IMR-90 (cell line): ENCODE measurements around the gene ISG20. TPM values are rescaled to one million over a fixed set of nuclear protein-coding genes. Genes with fewer than 3 reads are reported as not detected.

Source experiments
- ATAC-seq: fragments of 200-7000 bp; cut with Tn5 transposase; 2 replicates; pipeline ENCODE4 v1.9.1; 2020; ENCODE audit warnings: low read depth, mild to moderate bottlenecking, moderate library complexity
- BruUV-seq: library from RNA; stranded (reverse); fragments of 400-500 nt; replicated peaks from 2 replicates; lab custom pipeline; 2021; lab: Mats Ljungman, UMichigan
- CTCF ChIA-PET: fragments of 300-600 bp; formaldehyde crosslinking; extraction: SDS; loops from one replicate; lab custom pipeline; 2021; ENCODE audit warnings: antibody characterized with exemption; lab: Yijun Ruan, JAX
- POLR2A ChIA-PET: fragments of 300-600 bp; sonication (Branson Sonifier 250); formaldehyde crosslinking; loops from one replicate; lab custom pipeline; 2022; ENCODE audit warnings: antibody characterized with exemption; ENCODE audit not compliant: unreplicated experiment; lab: Charles Lee
- DNase-seq: peaks from one replicate; pipeline ENCODE4 v3.0.0; 2013
- H2AFZ ChIP-seq: replicated peaks from 2 replicates; pipeline ENCODE3; 2013; ENCODE audit warnings: low read length, mild to moderate bottlenecking; ENCODE audit not compliant: poor library complexity
- H2AK5ac ChIP-seq: 2 replicates; pipeline ENCODE4 v1.6.1; 2013; ENCODE audit warnings: low read depth, low read length, inconsistent platforms
- H2AK9ac ChIP-seq: replicated peaks from 2 replicates; pipeline ENCODE3; 2013; ENCODE audit warnings: mild to moderate bottlenecking, low read depth, low read length, moderate library complexity; ENCODE audit not compliant: poor library complexity
- H2BK120ac ChIP-seq: 2 replicates; pipeline ENCODE4 v1.6.1; 2013; ENCODE audit warnings: low read depth, low read length, inconsistent platforms
- H2BK15ac ChIP-seq: 3 replicates; pipeline ENCODE4 v1.6.1; 2013; ENCODE audit warnings: low read depth, low read length, inconsistent platforms
- H2BK20ac ChIP-seq: 2 replicates; pipeline ENCODE4 v1.6.1; 2013; ENCODE audit warnings: low read depth, mild to moderate bottlenecking, inconsistent platforms, low read length, moderate library complexity
- H2BK5ac ChIP-seq: 2 replicates; pipeline ENCODE4 v1.6.1; 2013; ENCODE audit warnings: mild to moderate bottlenecking, low read depth, low read length, inconsistent platforms; ENCODE audit not compliant: poor library complexity, severe bottlenecking
- H3K14ac ChIP-seq: replicated peaks from 2 replicates; pipeline ENCODE4 v1.6.1; 2013; ENCODE audit warnings: low read depth, low read length, inconsistent platforms
- H3K18ac ChIP-seq: 2 replicates; pipeline ENCODE4 v1.6.1; 2013; ENCODE audit warnings: low read depth, low read length, control low read depth
- H3K23ac ChIP-seq: 2 replicates; pipeline ENCODE4 v1.6.1; 2013; ENCODE audit warnings: low read depth, low read length, inconsistent platforms
- H3K27ac ChIP-seq: 2 replicates; pipeline ENCODE4 v1.5.1; 2013; ENCODE audit warnings: mild to moderate bottlenecking, control low read depth, low read length; ENCODE audit not compliant: insufficient read depth
- H3K27me3 ChIP-seq: 2 replicates; pipeline ENCODE4 v1.6.1; 2013; ENCODE audit warnings: low read length; ENCODE audit not compliant: control insufficient read depth, insufficient read depth
- H3K36me3 ChIP-seq: 2 replicates; pipeline ENCODE4 v1.6.1; 2013; ENCODE audit warnings: low read length, mixed read lengths; ENCODE audit not compliant: control insufficient read depth, insufficient read depth
- H3K4ac ChIP-seq: 2 replicates; pipeline ENCODE4 v1.6.1; 2013; ENCODE audit warnings: low read depth, low read length, inconsistent platforms
- H3K4me1 ChIP-seq: 2 replicates; pipeline ENCODE4 v1.6.1; 2013; ENCODE audit warnings: low read length, mixed read lengths; ENCODE audit not compliant: control insufficient read depth, insufficient read depth
- H3K4me2 ChIP-seq: 2 replicates; pipeline ENCODE4 v1.6.1; 2013; ENCODE audit warnings: low read depth, mild to moderate bottlenecking, control low read depth, low read length, moderate library complexity
- H3K4me3 ChIP-seq: 2 replicates; pipeline ENCODE4 v1.5.1; 2013; ENCODE audit warnings: low read depth, mild to moderate bottlenecking, control low read depth, low read length, moderate library complexity; ENCODE audit not compliant: insufficient read depth
- H3K56ac ChIP-seq: 2 replicates; pipeline ENCODE4 v1.6.1; 2013; ENCODE audit warnings: low read length, inconsistent platforms; ENCODE audit not compliant: insufficient read depth; ENCODE audit errors: extremely low read depth
- H3K79me1 ChIP-seq, 2 experiments: 2 replicates each; pipeline ENCODE4 v1.6.1; 2013; ENCODE audit warnings: low read length in 2 of 2, inconsistent platforms in 1 of 2, low read depth in 1 of 2
- H3K9ac ChIP-seq: 2 replicates; pipeline ENCODE4 v1.6.1; 2013; ENCODE audit warnings: low read depth, low read length, control low read depth
- H3K9me1 ChIP-seq: 2 replicates; pipeline ENCODE4 v1.6.1; 2013; ENCODE audit warnings: low read length, inconsistent platforms; ENCODE audit not compliant: insufficient read depth
- H3K9me3 ChIP-seq: 2 replicates; pipeline ENCODE4 v1.6.1; 2013; ENCODE audit warnings: low read length; ENCODE audit not compliant: control insufficient read depth, insufficient read depth
- H4K20me1 ChIP-seq: 2 replicates; pipeline ENCODE4 v1.6.1; 2013; ENCODE audit warnings: low read length, inconsistent platforms; ENCODE audit not compliant: insufficient read depth
- H4K5ac ChIP-seq: 2 replicates; pipeline ENCODE4 v1.6.1; 2013; ENCODE audit warnings: mild to moderate bottlenecking, low read depth, low read length, control low read depth
- H4K8ac ChIP-seq, 2 experiments: 2 replicates each; pipeline ENCODE4 v1.6.1; 2013; ENCODE audit warnings: low read depth in 2 of 2, low read length in 2 of 2, control low read depth in 1 of 2, inconsistent platforms in 1 of 2
- H4K91ac ChIP-seq: 2 replicates; pipeline ENCODE4 v1.6.1; 2013; ENCODE audit warnings: low read depth, low read length, inconsistent platforms; ENCODE audit not compliant: insufficient read depth
- CEBPB ChIP-seq: IDR thresholded peaks from 2 replicates; pipeline ENCODE4 v1.6.1; 2012; ENCODE audit warnings: low read depth, low read length, improper control_type of control experiment
- CHD1 ChIP-seq: IDR thresholded peaks from 2 replicates; pipeline ENCODE4 v1.6.1; 2012; ENCODE audit warnings: low read depth, low read length, improper control_type of control experiment
- CTCF ChIP-seq: conservative IDR thresholded peaks from 2 replicates; pipeline ENCODE4 v1.5.1; 2012; ENCODE audit warnings: mild to moderate bottlenecking, low read depth, low read length, improper control_type of control experiment
- FOS ChIP-seq: fragments of 150-350 bp; IDR thresholded peaks from 2 replicates; pipeline ENCODE4 v1.6.1; 2016; ENCODE audit warnings: low read depth, low read length
- MAFK ChIP-seq: IDR thresholded peaks from 2 replicates; pipeline ENCODE4 v1.6.1; 2012; ENCODE audit warnings: low read depth, low read length, improper control_type of control experiment
- MAZ ChIP-seq: IDR thresholded peaks from 2 replicates; pipeline ENCODE4 v1.6.1; 2012; ENCODE audit warnings: low read depth, mild to moderate bottlenecking, low read length, improper control_type of control experiment, moderate library complexity, borderline replicate concordance
- MXI1 ChIP-seq: IDR thresholded peaks from 2 replicates; pipeline ENCODE4 v1.6.1; 2012; ENCODE audit warnings: low read depth, mild to moderate bottlenecking, low read length, moderate library complexity, borderline replicate concordance
- NFE2L2 ChIP-seq: fragments of 150-350 bp; IDR thresholded peaks from 2 replicates; pipeline ENCODE4 v1.6.1; 2016; ENCODE audit warnings: low read depth, mild to moderate bottlenecking, low read length
- POLR2A ChIP-seq: IDR thresholded peaks from 2 replicates; pipeline ENCODE4 v1.6.1; 2012; ENCODE audit warnings: mild to moderate bottlenecking, low read depth, low read length
- RAD21 ChIP-seq: IDR thresholded peaks from 2 replicates; pipeline ENCODE4 v1.6.1; 2012; ENCODE audit warnings: low read length, improper control_type of control experiment
- RCOR1 ChIP-seq: IDR thresholded peaks from 2 replicates; pipeline ENCODE4 v1.6.1; 2012; ENCODE audit warnings: mild to moderate bottlenecking, low read length, improper control_type of control experiment; ENCODE audit not compliant: insufficient replicate concordance
- RFX5 ChIP-seq: IDR thresholded peaks from 2 replicates; pipeline ENCODE4 v1.8.0; 2012; ENCODE audit warnings: low read depth, mild to moderate bottlenecking, low read length, moderate library complexity
- SMC3 ChIP-seq: fragments of 150-350 bp; IDR thresholded peaks from 2 replicates; pipeline ENCODE4 v1.6.1; 2016; ENCODE audit warnings: low read depth, mild to moderate bottlenecking, antibody characterized with exemption, low read length, moderate library complexity
- WGBS, 2 experiments: methylation state at CpG; one replicate each; pipeline versions ENCODE4 v1.1.5 to v1.1.7; 2013; ENCODE audit warnings: missing lambda C conversion rate in 2 of 2; ENCODE audit not compliant: insufficient read length in 1 of 2; ENCODE audit errors: extremely low coverage in 2 of 2; 5-methylcytosine and 5-hydroxymethylcytosine counted together
- dilution Hi-C: fragments of 300-500 bp; cut with HindIII; formaldehyde crosslinking; loops from one replicate; pipeline ENCODE4 v1.14.3; 2018; ENCODE audit warnings: low sequenced_read_pairs; ENCODE audit not compliant: unreplicated experiment
- in situ Hi-C: fragments of 300-500 bp; cut with MboI; formaldehyde crosslinking; loops from 3 replicates; pipeline ENCODE4 v1.14.3; 2019; ENCODE audit warnings: low sequenced_read_pairs, inconsistent platforms, mixed read lengths
- intact Hi-C: fragments of 100-400 bp; cut with micrococcal nuclease; formaldehyde crosslinking; loops from 2 replicates; pipeline ENCODE4 v1.10.0; 2022
- polyA plus RNA-seq, 3 experiments: library from polyadenylated mRNA; depleted of rRNA; stranded (reverse); fragments of >200 nt; gene quantifications; 2 replicates each; pipeline ENCODE4 v1.2.3, GENCODE V29; 2012; ENCODE audit warnings: low replicate concordance in 1 of 3
- total RNA-seq: library from RNA; depleted of rRNA; stranded (reverse); fragments of >200 nt; gene quantifications from 2 replicates; pipeline ENCODE4 v1.2.3, GENCODE V29; 2012
- TF ChIP-seq, protein P1 (sequence below): fragments of 150-350 bp; IDR thresholded peaks from 2 replicates; pipeline ENCODE4 v1.6.1; 2017; ENCODE audit warnings: mild to moderate bottlenecking, antibody characterized with exemption, low read length, low read depth

The ISG20 gene
- total and polyA plus RNA-seq, 2 of the 4 experiments (the other 2 are of a cell fraction) = 0.72 to 1.2 TPM

- no peak for TF ChIP-seq MAZ
- TF ChIP-seq NFE2L2 = no peak
- TF ChIP-seq SMC3 = no peak
- TF ChIP-seq RFX5 = no peak
Observed at GRCh38 chr15:88650556-88650955, 11.7 kb downstream of the ISG20 start (continued).

DNA sequence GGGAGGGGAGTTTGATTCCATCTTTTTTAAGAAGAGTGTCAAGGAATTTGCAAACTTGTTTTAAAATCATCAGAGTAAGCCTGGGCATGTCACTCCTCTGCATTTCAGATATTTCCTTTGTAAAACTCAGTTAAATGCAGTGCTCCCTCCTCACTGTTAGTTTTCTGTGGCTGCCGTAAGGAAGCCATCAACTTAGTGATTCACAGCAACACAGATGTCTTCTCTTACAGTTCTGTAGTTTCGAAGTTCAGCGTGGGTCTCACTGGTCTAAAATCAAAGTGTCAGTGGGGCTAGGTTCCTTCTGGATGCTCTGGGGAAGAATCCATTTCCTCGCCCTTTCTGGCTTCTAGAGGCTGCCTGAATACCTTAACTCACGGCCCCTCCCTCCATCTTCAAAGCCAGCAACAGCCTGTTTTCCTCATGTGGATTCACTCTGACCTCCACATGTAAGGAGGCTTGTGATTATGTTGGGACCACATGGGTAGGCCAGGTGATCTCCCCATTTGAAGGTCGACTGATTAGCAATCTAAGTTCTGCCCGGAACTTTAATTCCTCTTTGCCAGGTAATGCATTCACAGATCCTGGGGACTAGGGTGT lies 12.4 kb downstream of the ISG20 start:
- H3K9ac ChIP-seq = no peak overlapping the region
- no peak overlapping the region for H3K18ac ChIP-seq
- no peak overlapping the region for H4K5ac ChIP-seq
- H3K56ac ChIP-seq = no peak overlapping the region
- H2BK5ac ChIP-seq = no peak overlapping the region
- no peaks in the 10 kb centered on the region for H3K79me1 ChIP-seq
- H3K23ac ChIP-seq = no peak overlapping the region
- no peaks in the 10 kb centered on the region for H3K36me3 ChIP-seq
- DNase-seq (peak; percentile 40), ATAC-seq (no peak)
- H2AK5ac ChIP-seq = 0 out of 2 replicates have a peak overlapping the region, but pooled peaks have one; percentile 4
- dilution Hi-C loops = no loop called here
- H2BK20ac ChIP-seq = no peak overlapping the region
- no peak overlapping the region for H4K8ac ChIP-seq
- no peak overlapping the region; the same call in 2 of the 3 replicates for H2BK15ac ChIP-seq
- H3K4me3 ChIP-seq = no peak overlapping the region
- peak overlapping the region; percentile 25 for H2AFZ ChIP-seq
- H3K14ac ChIP-seq = no peak overlapping the region
- no CpG with 5 or more reads among the region's 7 CpGs for WGBS, 2 experiments
- POLR2A ChIA-PET = no interaction called here
- no peaks in the 10 kb centered on the region for H4K20me1 ChIP-seq
- H3K4me1 ChIP-seq = peaks cover 15% of the 10 kb centered on the region
- intact Hi-C loops = no loop called here
- H2AK9ac ChIP-seq = no peak overlapping the region
- no peaks in the 10 kb centered on the region for H3K27me3 ChIP-seq
- peaks cover 15% of the 10 kb centered on the region for H3K9me1 ChIP-seq
- H2BK120ac ChIP-seq = no peak overlapping the region
- no peak overlapping the region for H3K27ac ChIP-seq
- H4K91ac ChIP-seq = no peak overlapping the region; the same call in 1 of the 2 replicates
- H3K4ac ChIP-seq = no peak overlapping the region
- in situ Hi-C loops = loop anchor here (25.0 kb wide), 2 partner anchors 186 to 511 kb away; no protein-coding TSS in a partner anchor
- BruUV-seq = no TSS peak
- H3K9me3 ChIP-seq = no peaks in the 10 kb centered on the region
- CTCF ChIA-PET = no interaction called here
- no peak overlapping the region for H3K4me2 ChIP-seq
- no peak for TF ChIP-seq SMC3
- TF ChIP-seq CEBPB = no peak
- TF ChIP-seq MAFK = no peak
- TF ChIP-seq CTCF = no peak
- TF ChIP-seq MXI1 = no peak
- no peak for TF ChIP-seq RCOR1
- no peak for TF ChIP-seq FOS
- TF ChIP-seq RAD21 = no peak
- no peak for TF ChIP-seq POLR2A
- TF ChIP-seq RFX5 = no peak
- no peak for TF ChIP-seq MAZ
- TF ChIP-seq, protein P1, sequence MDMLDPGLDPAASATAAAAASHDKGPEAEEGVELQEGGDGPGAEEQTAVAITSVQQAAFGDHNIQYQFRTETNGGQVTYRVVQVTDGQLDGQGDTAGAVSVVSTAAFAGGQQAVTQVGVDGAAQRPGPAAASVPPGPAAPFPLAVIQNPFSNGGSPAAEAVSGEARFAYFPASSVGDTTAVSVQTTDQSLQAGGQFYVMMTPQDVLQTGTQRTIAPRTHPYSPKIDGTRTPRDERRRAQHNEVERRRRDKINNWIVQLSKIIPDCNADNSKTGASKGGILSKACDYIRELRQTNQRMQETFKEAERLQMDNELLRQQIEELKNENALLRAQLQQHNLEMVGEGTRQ = no peak
- TF ChIP-seq CHD1 = no peak
- no peak for TF ChIP-seq NFE2L2
